Measurements from ENCODE around the gene CYP19A1. TPM values are rescaled to one million over a fixed set of nuclear protein-coding genes. Genes with fewer than 3 reads are reported as not detected.

CYP19A1 gene
- 100 to 1,000 TPM in 1 of 2 donors, under 1 TPM in 1; 0.50 to 124 TPM for total RNA-seq
- under 1 TPM in 1 of 2 donors, not detected in 1; 0.03 TPM for polyA plus RNA-seq

- Histone ChIP-seq H3K36me3 (ENCODE audit: control insufficient read depth in 4 of 4, insufficient read depth in 3 of 4, low read depth in 1 of 4, low read length in 3 of 4) (no peaks in the 10 kb centered on the region), H3K4me1 (ENCODE audit: control insufficient read depth in 4 of 4, insufficient read depth in 4 of 4, low read length in 3 of 4) (peaks cover 0 to 8% (median 7%) of the 10 kb centered on the region in 4 donors), H3K27me3 (ENCODE audit: control insufficient read depth in 4 of 4, insufficient read depth in 4 of 4, low read length in 3 of 4) (peaks cover 0 to 13% (median 4%) of the 10 kb centered on the region in 4 donors), H3K9ac (ENCODE audit: low read depth in 1 of 2, low read length in 2 of 2) (no peak within 1 kb of the TSS), H3K27ac (ENCODE audit: low read depth in 1 of 2, low read length in 2 of 2) (no peak within 1 kb of the TSS), H3K9me3 (ENCODE audit: control insufficient read depth in 4 of 4, low read length in 3 of 4) (no peaks in the 10 kb centered on the region), H3K4me3 (ENCODE audit: low read depth in 1 of 3, low read length in 3 of 3) (no peak within 1 kb of the TSS)
- 84% methylated on average over 6 of the region's 6 CpGs for WGBS
- no peak for DNase-seq (ENCODE audit: low spot score)
- TF ChIP-seq MAX (IDR thresholded peaks at IDR 0.05) (no peak), SP1 (IDR thresholded peaks at IDR 0.05) (no peak), TAF1 (conservative IDR thresholded peaks at IDR 0.05) (no peak), JUND (IDR thresholded peaks at IDR 0.05) (no peak), YY1 (IDR thresholded peaks at IDR 0.05) (no peak)
These were observed at the start of gene CYP19A1 for GRCh38 chr15:51338496-51338895. CYP19A1 (minus strand) TSS chr15:51338596; CDS start chr15:51242912, 95,684 bp downstream.

GRCh38 chr15:51387699-51388041 lies 49.3 kb upstream of the CYP19A1 start:
- Histone ChIP-seq H3K9me3 (ENCODE audit: control insufficient read depth in 4 of 4, low read length in 3 of 4) (no peaks in the 10 kb centered on the region), H3K27me3 (ENCODE audit: control insufficient read depth in 4 of 4, insufficient read depth in 4 of 4, low read length in 3 of 4) (no peaks in the 10 kb centered on the region), H3K36me3 (ENCODE audit: control insufficient read depth in 4 of 4, insufficient read depth in 3 of 4, low read depth in 1 of 4, low read length in 3 of 4) (no peaks in the 10 kb centered on the region), H3K4me1 (ENCODE audit: control insufficient read depth in 4 of 4, insufficient read depth in 4 of 4, low read length in 3 of 4) (peaks cover 0 to 4% (median 0%) of the 10 kb centered on the region in 4 donors), H3K4me3 (ENCODE audit: low read depth in 1 of 3, low read length in 3 of 3) (no peak overlapping the region), H3K9ac (ENCODE audit: low read depth in 1 of 2, low read length in 2 of 2) (no peak overlapping the region), H3K27ac (ENCODE audit: low read depth in 1 of 2, low read length in 2 of 2) (no peak overlapping the region)
- 89% methylated on average over 3 of the region's 3 CpGs for WGBS
- no peak for DNase-seq (ENCODE audit: low spot score)
- TF ChIP-seq FOXA2 (IDR thresholded peaks at IDR 0.05) (no peak), JUND (IDR thresholded peaks at IDR 0.05) (no peak), ZBTB33 (IDR thresholded peaks at IDR 0.05) (no peak)

- Histone ChIP-seq H3K4me3 (ENCODE audit: low read depth in 1 of 3, low read length in 3 of 3) (no peak overlapping the region), H3K9ac (ENCODE audit: low read depth in 1 of 2, low read length in 2 of 2) (no peak overlapping the region), H3K27me3 (ENCODE audit: control insufficient read depth in 4 of 4, insufficient read depth in 4 of 4, low read length in 3 of 4) (no peaks in the 10 kb centered on the region), H3K36me3 (ENCODE audit: control insufficient read depth in 4 of 4, insufficient read depth in 3 of 4, low read depth in 1 of 4, low read length in 3 of 4) (no peaks in the 10 kb centered on the region), H3K9me3 (ENCODE audit: control insufficient read depth in 4 of 4, low read length in 3 of 4) (no peaks in the 10 kb centered on the region), H3K4me1 (ENCODE audit: control insufficient read depth in 4 of 4, insufficient read depth in 4 of 4, low read length in 3 of 4) (peaks cover 0 to 4% (median 0%) of the 10 kb centered on the region in 4 donors), H3K27ac (ENCODE audit: low read depth in 1 of 2, low read length in 2 of 2) (no peak overlapping the region)
- WGBS: 88% methylated on average over 10 of the region's 10 CpGs
- TF ChIP-seq HNF4A (conservative IDR thresholded peaks at IDR 0.05) (no peak), NR2F2 (IDR thresholded peaks at IDR 0.05) (no peak), ATF3 (IDR thresholded peaks at IDR 0.05) (no peak), EGR1 (IDR thresholded peaks at IDR 0.05; ENCODE audit: low read depth in 2 of 2) (no peak), HNF4G (IDR thresholded peaks at IDR 0.05) (no peak), SP1 (IDR thresholded peaks at IDR 0.05) (no peak), RAD21 (IDR thresholded peaks at IDR 0.05) (no peak), MAX (IDR thresholded peaks at IDR 0.05) (no peak), ZBTB33 (IDR thresholded peaks at IDR 0.05) (no peak), FOXA1 (IDR thresholded peaks at IDR 0.05) (no peak), GABPA (IDR thresholded peaks at IDR 0.05 in 1 of 2, conservative IDR thresholded peaks at IDR 0.05 in 1 of 2) (no peak), RXRA (IDR thresholded peaks at IDR 0.05) (no peak)
- no peak for DNase-seq (ENCODE audit: low spot score)
These were observed 48.7 kb upstream of the CYP19A1 start for GRCh38 chr15:51386960-51387698.
